GM18520 (cell line): ENCODE results near the gene MAGEB5.
"Not testable (repeated sequence)": the region's sequence is repeated elsewhere in the genome, so short reads cannot be mapped to it uniquely, and the experiment has no call there.

ENCODE experiments used
- ATAC-seq: cut with Tn5 transposase; IDR thresholded peaks from one replicate; pipeline ENCODE4 v1.9.1; 2021; ENCODE audit not compliant: unreplicated experiment

MAGEB5 gene, protein sequence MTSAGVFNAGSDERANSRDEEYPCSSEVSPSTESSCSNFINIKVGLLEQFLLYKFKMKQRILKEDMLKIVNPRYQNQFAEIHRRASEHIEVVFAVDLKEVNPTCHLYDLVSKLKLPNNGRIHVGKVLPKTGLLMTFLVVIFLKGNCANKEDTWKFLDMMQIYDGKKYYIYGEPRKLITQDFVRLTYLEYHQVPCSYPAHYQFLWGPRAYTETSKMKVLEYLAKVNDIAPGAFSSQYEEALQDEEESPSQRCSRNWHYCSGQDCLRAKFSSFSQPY

DNA sequence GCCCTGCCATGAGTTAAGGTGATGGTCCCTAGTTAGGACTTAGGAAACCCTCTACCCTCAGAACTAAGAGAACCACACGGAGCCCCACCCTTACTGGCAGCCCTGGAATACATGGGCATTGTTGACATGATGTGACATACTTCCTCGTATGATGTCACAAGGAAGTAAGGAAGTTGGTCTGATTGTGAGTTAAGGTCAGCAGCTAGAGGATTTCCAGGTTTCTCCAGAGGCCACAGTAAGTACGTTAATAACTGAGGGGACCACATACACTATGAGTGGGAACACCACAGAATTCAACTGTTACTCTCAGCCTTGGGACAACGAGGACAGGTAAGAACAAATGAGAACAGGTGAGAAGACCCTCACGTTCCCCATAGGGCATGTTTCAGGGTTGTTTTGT lies at the start of gene MAGEB5:
Gene MAGEB5, plus strand, starts transcription at position 301 of the 400 bp plus-strand sequence. CDS start 1,133 bp downstream, outside the sequence.
- no peak for ATAC-seq

DNA sequence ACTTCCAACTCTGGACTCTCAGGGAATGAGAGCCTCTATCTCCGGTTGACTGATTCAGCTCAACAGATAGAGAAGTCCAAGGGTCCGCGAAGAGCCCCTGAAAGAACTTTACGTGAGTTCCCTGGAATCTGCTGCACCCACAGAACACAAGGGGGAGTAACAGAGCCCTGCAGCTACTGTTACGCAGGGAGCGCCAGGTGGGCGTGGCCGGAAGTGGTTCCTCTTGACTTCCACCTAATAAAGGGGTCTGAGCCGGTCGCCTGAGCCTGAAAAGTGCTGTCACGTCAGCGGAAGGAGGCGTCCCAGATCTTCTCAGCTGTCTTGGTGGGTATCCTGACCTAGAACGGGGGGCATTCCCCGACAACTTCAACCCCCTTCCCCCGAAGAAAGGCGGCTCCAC lies 23.8 kb upstream of the MAGEB5 start, which contains the start of gene MAGEB6:
Gene MAGEB6, plus strand, starts transcription at position 237 of the 400 bp plus-strand sequence. CDS start 1,407 bp downstream, outside the sequence.
- ATAC-seq: no peak

DNA sequence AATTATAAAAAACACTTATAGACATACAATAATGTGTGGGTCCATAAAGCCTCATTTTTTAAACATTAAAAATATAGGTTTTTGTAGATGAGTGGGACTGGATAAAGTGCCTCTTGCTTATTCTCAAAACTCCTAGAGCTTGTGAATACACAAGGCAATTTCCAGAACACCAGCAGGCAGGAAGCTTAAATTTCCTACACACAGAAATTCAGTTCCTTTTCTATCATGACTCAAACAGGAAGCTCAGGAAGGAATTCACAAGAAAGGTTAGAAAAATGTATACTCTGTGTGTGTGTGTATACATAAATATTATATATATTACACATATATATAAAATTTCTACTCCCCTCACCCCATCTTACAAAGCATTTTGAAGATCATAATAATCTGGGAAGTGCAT lies 12.4 kb upstream of the MAGEB5 start:
- ATAC-seq: no peak

DNA sequence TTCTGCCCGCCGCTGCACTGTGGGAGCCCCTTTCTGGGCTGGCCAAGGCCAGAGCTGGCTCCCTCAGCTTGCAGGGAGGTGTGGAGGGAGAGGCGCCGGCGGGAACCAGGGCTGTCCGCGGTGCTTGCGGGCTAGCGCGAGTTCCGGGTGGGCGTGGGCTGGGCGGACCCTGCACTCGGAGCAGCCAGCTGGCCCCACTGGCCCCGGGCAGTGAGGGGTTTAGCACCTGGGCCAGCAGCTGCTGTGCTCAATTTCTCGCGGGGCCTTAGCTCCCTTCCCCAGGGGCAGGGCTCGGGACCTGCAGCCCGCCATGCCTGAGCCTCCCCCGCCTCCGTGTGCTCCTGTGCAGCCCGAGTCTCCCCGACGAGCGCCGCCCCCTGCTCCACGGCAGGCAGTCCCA lies 11.3 kb upstream of the MAGEB5 start:
- ATAC-seq: not testable (repeated sequence)

DNA sequence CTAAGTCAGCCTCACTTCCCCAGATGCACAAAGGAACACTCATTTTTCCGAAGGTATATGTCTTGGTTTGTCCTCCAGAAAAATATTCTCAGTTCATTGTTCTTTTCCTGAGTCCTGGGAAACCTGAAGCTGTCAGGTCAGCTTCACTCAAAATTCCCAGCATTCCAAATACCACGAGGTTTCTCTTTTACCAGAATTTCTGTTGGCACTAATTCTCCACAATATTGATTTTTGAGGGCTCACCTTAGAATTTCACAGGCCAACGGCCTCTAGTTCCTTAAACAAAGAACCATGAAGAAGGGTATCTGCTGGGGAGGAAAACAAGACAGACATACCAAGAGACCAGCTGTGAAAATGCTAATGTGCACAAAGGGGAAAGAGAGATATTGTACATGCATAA lies 8.0 kb upstream of the MAGEB5 start:
- no peak for ATAC-seq

DNA sequence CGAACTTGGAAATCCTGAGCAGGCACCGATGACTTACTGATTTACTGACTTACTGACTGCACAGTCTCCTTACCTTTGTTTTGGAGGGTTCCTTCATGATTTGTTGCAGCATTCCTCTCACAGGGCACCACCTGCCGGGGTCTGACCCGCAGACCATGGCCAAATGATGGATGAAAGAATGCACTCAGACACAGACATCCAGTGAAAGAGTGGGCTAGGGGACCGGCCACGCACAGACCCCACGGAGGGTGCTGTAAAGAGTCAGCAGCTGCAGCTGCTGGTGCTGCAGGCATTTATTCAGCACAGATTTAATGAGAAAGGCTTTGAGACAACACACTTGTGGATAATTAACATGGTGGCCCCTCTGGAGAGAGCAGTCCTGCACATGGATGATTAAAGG lies 3.4 kb downstream of the MAGEB5 start:
- no peak for ATAC-seq

DNA sequence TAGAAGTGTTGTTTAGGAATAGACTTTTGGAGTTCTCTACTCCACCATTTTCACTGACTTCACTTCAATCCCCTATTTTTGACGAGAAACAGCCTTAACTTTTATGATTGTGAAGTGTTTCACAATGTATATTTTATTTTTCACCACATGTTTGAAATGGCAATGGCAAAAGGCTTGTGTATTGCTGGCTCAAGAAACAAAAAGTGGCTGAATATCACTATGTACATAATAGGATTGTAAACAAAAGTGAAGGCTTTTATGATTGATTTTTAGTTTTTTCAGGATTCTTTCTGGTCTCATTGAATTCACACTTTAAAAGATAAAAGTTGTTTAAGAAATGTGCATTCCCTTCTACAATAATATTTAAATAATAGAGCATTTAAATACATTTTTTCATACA lies 18.2 kb downstream of the MAGEB5 start:
- ATAC-seq: no peak

DNA sequence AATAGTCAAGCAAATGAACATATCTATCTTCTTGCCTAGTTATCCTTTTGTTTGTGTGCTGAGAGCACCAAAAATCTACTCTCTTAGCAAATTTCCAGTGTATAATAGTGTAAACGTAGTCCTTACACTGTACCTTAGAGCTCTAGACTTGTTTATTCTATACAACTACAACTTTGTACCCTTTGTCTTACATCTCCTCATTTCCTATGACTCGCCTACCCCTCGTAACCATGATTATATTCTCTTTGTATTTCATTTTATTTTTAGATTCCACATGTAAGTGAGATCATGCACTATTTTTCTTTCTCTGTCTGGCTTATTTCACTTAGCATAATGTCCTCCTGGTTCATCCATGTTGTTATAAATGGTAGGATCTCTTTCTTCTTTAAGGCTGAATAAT lies 37.6 kb downstream of the MAGEB5 start:
- no peak for ATAC-seq

DNA sequence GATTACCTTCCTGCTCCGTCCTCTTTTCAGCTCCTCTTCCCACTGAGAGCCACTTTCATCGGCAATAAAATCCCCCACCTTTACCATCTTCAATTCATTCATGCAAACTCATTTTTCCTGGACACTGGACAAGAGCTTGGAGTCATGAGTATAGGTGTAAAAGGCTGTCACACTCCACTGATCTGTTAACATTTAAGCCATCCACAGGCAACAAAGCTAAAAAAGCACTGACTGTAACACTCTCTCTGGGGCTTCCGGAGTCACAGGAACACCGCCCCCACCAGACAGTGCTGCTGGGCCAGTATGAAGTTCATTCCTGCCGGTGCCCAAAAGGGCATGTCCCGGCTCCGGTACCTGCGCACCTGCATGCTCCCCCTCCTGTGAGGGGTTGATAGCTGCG lies 38.5 kb downstream of the MAGEB5 start:
- ATAC-seq: no peak

DNA sequence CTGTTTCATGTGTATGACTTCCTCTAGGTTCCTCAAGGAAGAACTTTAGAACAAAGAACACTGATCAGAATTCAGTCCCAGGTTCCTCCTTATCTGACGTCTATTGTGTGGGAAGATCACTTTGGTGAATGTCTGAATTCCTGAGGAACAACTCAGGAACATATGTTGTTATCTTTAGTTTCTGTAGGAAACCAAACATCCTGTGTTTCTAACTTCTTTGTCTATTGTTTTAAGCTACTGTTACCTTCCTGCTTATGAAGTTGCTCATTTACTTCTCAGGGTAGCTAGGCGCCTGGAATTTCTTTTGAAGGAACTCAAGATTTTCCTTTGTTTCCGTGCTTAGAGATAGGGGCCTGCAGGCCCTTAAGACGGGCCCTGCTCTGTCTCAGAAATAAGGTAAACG lies 46.2 kb downstream of the MAGEB5 start:
- ATAC-seq: no peak
